GM12865 (cell line): Measurements from ENCODE around the gene SLC18A3.

Experiments
- DNase-seq: peaks from one replicate; pipeline ENCODE4 v3.0.0; 2010; ENCODE audit warnings: low read depth
- H3K4me3 ChIP-seq: 2 replicates; pipeline ENCODE4 v1.5.1; 2011; ENCODE audit warnings: mild to moderate bottlenecking, low read depth, low read length, control low read depth
- CTCF ChIP-seq: IDR thresholded peaks from 2 replicates; pipeline ENCODE4 v1.5.1; 2011; ENCODE audit warnings: low read length, control low read depth, low read depth, inconsistent platforms; ENCODE audit not compliant: insufficient read depth; ENCODE audit errors: missing control alignments

SLC18A3 gene

GRCh38 chr10:49599546-49599945, 10.6 kb upstream of the SLC18A3 start:
- H3K4me3 ChIP-seq = no peak overlapping the region
- no peak for TF ChIP-seq CTCF
- no peak for DNase-seq

- no peak for DNase-seq
These were observed 10.1 kb upstream of the SLC18A3 start for GRCh38 chr10:49600046-49600445.

GRCh38 chr10:49600781-49601400, 9.2 kb upstream of the SLC18A3 start:
- no peak overlapping the region for H3K4me3 ChIP-seq
- no peak for DNase-seq
- no peak for TF ChIP-seq CTCF

More at GRCh38 chr10:49600046-49600445, 10.1 kb upstream of the SLC18A3 start:
- TF ChIP-seq CTCF = no peak
- H3K4me3 ChIP-seq = no peak overlapping the region

DNA sequence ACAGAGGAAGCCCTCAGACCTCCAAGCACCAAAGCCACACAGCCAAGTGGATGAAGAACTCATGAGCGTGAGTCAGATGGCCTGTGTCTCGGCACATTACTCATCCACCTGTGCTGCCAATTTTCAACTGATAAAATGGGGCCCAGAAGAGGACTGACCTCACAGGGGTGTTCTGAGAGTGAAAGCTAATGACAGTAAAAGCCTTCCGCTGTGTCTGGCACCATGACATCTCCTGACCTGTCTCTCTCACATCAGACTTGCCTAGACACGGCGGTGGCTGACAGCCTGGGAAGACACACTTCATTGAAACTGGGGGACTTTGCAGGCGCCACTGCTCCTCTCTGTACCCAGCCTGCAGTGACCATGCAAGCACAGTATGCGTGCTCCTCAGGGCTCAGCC, 8.3 kb upstream of the SLC18A3 start:
- no peak for DNase-seq
- no peak for TF ChIP-seq CTCF
- no peak overlapping the region for H3K4me3 ChIP-seq

GRCh38 chr10:49602380-49603023, 7.6 kb upstream of the SLC18A3 start:
- H3K4me3 ChIP-seq = no peak overlapping the region
- DNase-seq = no peak
- no peak for TF ChIP-seq CTCF

DNA sequence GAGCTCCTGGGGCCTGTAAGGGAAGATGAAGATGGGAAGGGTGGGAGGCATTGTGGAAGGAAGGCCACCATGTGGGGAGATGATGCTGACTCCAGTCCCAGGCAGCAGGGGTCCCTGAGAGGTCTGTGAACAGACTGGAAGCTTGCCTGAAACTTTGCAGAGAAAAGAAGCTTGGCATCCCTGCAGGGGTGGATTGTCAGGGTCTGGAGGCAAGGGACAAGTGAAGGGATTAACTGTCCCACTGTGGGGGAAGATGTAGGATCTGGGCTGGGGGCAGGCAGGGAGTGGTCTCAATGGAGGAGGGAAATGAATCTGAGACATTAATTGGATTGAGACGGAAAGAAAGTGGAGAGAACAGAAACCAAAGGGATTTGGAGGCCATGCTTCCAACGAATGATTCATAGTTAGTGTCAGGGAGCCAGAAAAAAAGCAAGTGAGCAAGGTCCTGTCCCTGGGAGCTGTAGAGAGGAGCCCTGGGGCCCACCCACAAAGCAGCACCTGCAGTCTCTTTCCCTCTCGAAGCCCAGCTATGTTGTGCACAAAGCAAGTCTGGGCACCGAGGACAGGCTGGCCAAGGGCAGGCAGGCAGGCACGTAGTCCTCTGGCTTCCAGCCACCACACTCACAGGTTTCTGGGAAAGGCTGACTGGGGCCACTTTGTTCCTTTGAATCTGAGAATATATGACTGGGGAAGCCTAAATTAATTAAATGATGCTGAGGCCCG, 4.7 kb upstream of the SLC18A3 start:
- H3K4me3 ChIP-seq = no peak overlapping the region
- no peak for DNase-seq
- no peak for TF ChIP-seq CTCF
